ENCODE results near the gene LRRC4B. TPM values are rescaled to one million over a fixed set of nuclear protein-coding genes. Genes with fewer than 3 reads are reported as not detected.

Gene LRRC4B
- total RNA-seq, 1 experiment from 2014 or later: 19.2 TPM

DNA sequence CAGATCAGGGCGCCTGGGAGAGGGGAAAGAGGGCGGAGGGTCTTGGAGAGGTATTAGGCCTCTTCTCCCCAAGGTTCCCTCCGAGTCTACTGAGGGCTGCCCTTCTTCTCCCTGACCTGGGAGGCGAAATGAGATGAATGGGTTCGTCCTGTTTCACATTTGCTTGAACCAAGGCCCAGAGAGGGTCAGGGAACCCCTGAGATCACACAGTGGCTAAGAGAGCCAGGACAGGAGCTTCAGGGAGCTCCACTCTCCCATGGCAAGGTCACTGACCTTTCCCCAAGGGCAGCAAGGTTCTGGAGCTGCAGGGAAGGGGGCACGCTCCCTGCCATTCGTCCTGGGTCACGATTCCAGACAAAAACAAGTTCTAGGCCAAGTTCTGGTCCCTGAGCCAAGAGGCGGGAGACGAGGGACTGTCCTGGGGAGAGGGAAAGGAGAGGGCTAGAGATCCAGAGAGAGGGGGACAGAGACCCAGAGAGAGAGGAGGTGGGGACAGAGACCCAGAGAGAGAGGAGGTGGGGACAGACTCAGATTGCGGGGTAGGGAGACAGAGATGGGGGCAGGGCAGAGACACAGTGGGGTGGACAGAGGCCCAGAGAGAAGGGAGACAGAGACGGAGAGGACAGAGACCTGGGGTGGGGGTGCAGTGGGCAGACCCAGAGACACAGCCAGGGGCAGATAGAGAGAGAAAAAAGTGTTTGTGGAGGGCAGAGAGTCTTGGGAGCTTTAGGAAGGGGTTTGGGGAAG, 55.1 kb downstream of the LRRC4B start:
- in situ Hi-C loops (cut with HindIII; ENCODE audit: low sequenced_read_pairs): no loop called here
- DNase-seq (ENCODE audit: low spot score): no peak

DNA sequence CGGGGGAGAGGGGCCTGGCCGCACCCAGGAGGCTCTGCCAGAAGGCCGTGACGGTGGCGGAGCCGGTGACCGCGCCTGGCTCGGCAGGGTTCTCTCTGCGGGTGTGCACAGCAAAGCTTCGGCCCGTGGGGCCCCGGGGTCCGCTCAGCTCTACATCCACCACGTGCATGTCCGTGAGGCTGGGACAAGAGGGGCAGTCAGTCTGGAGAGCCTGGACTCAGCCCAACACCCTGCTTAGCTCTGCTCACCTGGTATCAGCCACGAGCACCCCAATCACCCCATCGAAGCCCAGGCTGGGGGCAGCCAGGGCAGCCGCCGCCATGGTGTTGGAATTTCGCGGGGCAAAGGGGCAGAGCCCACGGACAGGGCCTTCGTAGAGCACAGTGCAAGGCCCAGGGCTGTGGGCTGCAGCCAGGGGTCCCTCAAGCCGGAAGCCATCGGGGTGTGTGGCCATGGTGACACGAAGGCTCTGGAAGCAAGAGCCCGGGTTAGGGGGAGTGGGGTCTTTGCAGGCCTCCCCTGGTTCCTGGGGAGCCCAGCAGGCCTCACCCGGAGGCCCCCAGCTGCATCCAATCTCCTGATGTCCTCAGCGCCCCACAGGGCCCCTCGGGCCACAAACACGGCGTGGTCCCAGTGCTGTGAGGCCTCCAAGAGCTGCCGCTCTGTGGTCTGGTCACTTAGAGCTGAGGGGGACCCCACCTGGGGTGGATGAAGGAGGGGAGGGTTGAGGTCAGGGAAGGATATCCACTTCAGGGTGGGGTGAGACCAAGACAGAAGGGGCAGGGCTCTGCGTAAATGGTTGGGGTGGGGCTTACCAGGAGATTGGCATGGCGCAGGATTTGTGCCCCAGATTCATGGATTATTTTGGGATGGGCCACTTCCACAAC, 55.9 kb downstream of the LRRC4B start:
- in situ Hi-C loops (cut with HindIII; ENCODE audit: low sequenced_read_pairs): no loop called here

DNA sequence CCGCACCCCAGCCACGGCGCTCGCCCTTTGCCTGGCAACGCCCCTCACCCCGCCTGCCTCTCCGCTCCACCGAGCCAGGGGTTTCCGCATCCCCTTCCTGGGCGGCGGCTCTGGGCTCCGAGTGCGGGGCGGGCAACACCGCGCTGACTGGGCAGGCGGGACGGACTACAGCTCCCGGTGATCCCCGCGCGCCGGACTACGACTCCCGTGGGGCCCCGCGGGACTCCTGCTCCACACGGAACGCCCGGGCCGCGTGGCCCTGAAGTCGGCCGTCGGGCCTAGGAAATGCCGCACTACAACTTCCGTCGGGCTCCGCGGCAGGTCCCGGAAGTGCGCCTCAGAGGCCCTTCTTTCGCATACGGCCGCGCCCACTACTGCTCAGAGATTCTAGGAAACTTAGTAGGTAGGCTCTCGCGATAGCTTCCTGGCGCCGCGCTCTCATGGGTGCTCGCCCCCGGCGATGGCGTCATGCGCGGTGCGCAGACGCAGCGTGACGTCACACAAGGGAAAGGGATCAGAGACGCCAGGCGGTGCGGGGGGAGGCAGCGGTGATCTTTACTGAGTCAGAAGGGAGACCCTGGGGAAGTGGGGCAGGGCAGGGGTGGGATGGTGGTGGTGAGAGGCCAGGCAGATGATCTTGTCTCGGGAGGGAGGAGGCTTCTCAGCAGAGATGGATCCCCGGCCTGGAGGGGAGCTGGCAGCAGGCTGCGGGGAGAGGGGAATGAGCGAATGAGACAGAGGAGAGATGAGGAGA, 57.0 kb downstream of the LRRC4B start, which contains the start of gene JOSD2:
Gene JOSD2 (minus strand): TSS at position 123 of the 754 bp plus-strand sequence. CDS start 760 bp downstream, outside the sequence.
- peak; percentile 99 for DNase-seq (ENCODE audit: low spot score)
- in situ Hi-C loops (cut with HindIII; ENCODE audit: low sequenced_read_pairs): no loop called here

More for the DNA sequence above, 55.9 kb downstream of the LRRC4B start:
- DNase-seq (ENCODE audit: low spot score): peak; percentile 63

DNA sequence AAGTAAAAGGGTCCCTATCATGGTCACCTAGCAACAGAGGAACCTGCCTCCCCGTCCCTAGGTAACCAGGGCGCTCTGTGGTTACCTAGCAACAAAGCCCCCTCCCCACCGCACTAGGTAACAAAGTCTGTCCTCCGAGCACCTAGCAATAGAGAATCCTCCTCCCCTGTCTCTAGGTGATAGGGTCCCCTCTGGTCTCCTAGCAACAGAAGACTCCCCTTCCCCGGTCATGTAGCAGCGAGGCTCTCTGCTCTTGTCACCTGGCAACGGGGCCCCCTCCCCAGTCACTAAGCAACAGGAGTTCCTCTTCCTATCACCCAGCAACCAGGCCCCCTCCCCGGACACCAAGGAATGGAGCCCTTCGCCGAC, 57.6 kb downstream of the LRRC4B start:
- no peak for DNase-seq (ENCODE audit: low spot score)
- in situ Hi-C loops (cut with HindIII; ENCODE audit: low sequenced_read_pairs): no loop called here

DNA sequence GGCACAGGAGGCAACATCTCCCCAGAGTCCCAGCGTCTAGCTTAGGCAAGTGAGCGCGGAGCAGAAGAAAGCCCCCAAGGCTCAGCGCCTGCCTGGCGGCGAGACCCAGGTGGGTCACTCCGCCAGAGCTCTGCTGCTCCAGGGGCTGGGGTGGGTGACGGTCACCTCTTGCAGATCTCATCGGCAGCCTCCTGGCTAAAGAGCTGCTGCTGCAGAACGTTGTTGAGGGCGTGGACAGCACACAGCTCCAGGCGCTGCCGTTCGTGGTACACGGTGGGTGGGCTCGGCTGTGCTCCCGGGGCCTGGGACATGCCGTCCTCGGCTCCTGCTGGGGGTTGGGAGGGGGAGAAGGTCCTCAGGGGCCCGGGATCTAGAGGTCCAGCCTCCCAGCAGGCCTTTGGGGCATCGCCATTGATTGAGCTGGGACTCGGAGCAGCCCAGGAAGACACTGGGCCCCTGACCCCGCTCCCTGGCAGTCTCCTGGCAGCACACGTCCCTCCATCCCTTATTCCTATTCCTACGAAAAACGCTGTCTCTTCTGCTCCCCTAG, 58.0 kb downstream of the LRRC4B start:
- in situ Hi-C loops (cut with HindIII; ENCODE audit: low sequenced_read_pairs): no loop called here
- DNase-seq (ENCODE audit: low spot score): no peak

DNA sequence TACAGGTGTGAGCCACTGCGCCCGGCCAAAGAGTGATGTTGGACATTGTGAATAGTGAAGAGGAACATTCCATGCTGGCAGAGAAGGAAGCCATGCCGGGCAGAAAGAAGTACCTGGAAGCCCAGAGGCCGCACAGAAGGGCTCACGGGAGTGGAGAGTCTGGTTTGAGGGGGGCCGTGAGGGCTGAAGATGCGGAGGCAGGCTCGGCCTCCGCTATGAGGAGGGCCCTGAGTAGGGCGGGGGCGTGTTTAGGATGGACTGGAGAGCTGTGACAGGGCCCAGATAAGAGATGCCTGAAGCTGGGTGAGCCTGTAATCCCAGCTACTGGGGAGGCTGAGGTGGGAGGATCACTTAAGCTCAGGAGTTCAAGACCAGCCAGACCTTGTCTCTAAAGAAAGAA, 58.9 kb downstream of the LRRC4B start:
- in situ Hi-C loops (cut with HindIII; ENCODE audit: low sequenced_read_pairs): no loop called here
- no peak for DNase-seq (ENCODE audit: low spot score)

DNA sequence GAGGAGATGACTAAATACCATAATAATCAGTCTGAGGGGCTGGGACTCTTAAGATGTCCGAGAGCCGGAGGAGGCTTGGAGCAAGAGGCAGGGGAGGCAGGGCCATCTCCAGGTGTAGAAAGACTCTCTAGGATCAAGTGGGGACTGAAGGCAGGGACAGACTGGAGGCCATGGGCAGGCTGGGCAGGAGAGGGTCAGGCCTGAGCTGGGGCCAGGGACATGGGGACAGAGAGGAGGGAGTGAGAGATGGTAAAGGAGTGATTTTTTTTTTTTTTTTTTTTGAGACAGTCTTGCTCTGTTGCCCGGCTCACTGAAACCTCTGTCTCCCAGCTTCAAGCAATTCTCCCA, 59.4 kb downstream of the LRRC4B start:
- DNase-seq (ENCODE audit: low spot score): no peak
- in situ Hi-C loops (cut with HindIII; ENCODE audit: low sequenced_read_pairs): no loop called here

DNA sequence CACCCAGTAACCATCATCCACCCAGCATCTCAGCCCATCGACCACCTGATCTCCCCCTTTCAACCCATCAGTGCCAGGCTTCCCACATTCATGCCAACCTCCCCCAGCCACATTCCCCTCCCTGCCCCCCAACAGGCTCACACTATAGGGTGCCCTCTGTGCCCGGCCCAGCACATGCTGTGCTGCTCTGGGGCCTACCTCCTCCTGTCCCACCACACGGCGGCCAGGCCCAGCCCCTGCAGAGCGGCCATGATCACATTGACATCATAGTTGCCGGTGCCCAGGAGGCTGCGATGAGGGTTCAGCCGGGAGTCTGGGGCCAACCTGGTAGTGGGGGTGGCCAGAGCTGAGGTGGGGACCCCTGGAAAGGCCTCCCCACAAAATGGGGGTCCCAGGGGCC, 60.9 kb downstream of the LRRC4B start:
- no peak for DNase-seq (ENCODE audit: low spot score)
- in situ Hi-C loops (cut with HindIII; ENCODE audit: low sequenced_read_pairs): no loop called here

DNA sequence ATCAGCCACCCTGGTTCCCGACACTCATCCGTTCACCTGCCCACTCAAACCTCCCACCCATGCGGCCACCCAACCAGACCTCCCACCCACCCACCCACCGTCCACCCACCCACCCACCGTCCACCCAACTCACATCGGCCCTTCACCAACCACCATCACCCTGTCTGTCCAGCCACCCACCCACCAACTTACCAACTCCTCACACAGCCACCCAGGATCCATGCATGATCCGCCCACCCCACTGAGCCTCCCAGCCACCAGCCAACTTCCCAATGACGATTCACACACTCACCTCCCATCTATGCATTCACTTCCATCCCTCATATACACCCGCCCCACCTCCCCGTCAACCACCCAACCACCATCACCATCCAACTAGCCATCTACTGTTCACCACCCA, 61.5 kb downstream of the LRRC4B start:
- no peak for DNase-seq (ENCODE audit: low spot score)
- in situ Hi-C loops (cut with HindIII; ENCODE audit: low sequenced_read_pairs): no loop called here

DNA sequence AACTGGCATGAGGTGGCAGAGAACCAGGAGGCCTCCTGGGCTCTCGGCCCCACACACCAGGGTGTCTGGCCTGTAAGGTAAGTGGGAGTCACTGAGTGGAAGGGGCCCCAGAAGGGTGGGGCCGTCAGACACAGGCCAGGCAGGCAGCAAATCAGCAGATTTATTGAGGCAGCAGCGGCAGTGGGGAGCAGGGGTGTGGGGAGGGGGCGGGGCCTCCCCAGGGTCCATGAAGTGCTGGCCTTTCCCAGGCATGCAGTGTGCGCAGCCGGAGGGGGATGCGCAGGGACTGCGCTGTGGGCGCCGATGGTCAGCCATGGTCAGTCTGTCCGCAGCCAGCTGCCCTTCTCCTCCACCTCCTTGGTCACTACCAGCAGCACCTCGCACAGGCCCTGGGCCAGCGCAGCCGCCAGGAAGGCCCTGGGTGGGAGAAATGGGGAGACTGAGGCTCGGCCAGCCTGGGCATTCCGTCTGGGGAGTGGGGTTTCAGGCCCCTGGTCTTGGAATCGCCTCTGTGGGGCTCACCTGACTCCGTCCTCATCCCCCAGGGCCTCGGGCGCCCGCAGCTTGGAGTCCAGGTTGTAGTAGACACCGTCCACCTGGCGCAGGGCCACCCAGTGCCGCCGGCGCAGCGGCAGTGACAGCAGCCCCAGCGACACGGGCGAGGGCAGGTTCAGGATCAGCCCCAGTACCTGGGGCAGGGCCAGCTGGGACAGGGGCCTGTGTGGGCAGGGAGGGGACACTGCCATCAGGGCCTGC, 62.2 kb downstream of the LRRC4B start:
- in situ Hi-C loops (cut with HindIII; ENCODE audit: low sequenced_read_pairs): no loop called here
- DNase-seq (ENCODE audit: low spot score): no peak

DNA sequence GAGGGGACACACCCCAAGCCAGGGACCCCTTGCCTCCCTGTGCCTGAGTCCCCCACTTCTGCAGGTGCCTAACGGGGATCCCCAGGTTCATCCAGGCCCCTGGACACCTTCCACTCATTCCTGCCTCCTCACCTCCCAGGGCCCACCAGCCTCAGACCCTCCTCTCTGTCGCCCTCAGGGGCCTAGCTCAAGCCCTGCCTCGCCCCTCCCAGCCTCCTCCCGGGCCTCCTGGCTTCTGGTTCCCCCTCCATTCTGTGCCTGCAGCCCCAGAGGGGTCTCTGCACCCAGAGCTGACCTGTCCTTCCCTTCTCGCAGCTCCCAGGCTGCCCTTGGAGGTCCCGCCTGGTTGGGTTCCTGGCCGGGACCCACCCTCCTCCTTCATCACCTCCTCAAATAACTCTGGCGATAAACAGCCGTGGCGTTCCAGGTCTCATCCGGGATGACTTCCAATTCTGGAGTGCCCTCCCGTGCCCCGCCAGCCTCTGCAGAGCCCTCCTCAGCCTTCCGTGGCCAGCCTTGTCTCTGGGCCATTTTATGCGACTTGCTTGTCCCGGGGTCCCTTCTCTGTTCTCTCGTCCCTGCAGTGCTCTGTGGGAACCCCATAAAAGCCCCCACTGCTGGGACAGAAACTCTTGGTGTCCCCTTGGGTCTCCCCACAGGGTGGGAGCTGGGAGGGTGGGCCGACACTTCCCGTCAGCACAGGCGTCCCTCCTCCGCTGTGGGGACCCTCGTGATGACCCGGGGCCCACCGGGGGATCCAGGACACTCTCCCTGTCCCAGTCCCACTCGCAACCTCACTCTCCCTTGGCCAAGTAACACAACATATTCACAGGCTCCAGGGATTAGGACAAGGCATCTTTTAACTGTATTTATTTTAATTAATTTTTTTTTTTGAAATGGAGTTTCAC, 66.4 kb downstream of the LRRC4B start:
- DNase-seq (ENCODE audit: low spot score): no peak
- in situ Hi-C loops (cut with HindIII; ENCODE audit: low sequenced_read_pairs): no loop called here

DNA sequence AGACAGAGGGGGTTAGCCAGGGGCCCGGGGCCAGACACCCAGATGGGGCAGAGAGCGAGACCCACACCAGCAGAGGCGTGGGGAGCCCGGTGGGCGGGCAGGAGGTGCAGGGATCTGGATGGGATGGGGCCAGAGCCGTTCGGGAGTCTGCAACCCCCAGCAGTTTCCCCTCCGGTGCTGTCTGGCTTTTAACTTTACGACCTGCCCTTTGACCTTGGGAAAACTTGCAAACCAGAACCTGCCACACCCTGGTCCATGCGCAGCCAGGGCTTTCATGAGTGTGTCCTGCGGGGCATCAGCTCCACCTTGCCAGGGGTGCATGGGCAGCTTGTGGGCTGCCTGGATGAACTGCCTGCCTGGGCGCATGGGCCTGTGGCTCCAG, 67.1 kb downstream of the LRRC4B start:
- DNase-seq (ENCODE audit: low spot score): no peak
- in situ Hi-C loops (cut with HindIII; ENCODE audit: low sequenced_read_pairs): no loop called here

DNA sequence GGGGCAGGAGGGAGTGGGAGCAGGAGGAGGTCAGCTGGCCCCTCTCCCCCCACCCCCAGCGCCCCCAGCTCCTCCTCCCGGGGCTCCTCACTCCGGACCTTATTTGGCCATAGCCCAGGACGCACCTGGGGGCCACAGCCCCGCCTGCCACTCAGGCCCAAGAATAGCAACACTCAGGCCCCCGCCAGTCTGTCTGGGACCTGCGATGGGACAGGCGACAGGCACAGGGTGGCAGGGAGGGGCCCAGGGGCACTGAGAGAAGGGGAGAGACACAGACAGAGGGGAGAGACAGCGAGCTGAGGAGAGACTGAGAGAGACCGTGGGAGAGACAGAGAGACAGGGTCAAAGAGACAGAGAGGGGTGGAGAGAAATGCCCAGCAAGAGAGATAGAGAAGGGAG, 67.5 kb downstream of the LRRC4B start:
- in situ Hi-C loops (cut with HindIII; ENCODE audit: low sequenced_read_pairs): no loop called here
- DNase-seq (ENCODE audit: low spot score): no peak

DNA sequence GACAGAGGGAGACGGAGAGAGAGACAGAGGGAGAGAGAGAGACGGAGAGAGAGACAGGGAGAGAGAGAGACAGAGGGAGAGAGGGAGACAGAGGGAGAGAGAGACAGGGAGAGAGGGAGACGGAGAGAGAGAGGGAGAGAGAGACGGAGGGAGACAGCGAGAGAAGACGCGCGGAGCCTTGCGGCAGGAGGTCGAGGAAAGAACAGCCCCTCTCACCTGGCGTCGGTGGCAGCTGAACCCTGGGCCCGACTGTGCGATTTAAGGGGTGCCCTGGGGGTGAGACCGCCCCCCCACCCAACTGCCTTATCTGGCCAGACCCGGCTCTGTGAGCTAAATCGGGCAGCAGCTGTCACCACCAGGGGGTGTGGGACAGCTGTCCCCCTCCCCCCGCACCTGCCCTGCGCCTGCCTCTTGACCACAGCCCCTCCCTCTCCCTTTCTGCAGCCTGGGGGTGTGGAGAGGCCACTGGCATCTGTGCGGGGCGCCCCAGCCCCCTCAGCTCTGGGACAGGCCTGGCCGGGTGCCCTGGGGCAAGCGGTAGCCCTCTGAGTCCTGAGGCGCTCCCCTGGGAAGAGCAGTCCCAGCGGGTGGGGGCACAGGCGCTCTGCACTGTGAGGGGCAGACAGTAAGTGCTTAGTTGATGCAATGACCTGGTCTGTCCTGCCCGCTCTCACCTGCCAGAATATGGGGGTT, 68.0 kb downstream of the LRRC4B start:
- in situ Hi-C loops (cut with HindIII; ENCODE audit: low sequenced_read_pairs): no loop called here
- no peak for DNase-seq (ENCODE audit: low spot score)

DNA sequence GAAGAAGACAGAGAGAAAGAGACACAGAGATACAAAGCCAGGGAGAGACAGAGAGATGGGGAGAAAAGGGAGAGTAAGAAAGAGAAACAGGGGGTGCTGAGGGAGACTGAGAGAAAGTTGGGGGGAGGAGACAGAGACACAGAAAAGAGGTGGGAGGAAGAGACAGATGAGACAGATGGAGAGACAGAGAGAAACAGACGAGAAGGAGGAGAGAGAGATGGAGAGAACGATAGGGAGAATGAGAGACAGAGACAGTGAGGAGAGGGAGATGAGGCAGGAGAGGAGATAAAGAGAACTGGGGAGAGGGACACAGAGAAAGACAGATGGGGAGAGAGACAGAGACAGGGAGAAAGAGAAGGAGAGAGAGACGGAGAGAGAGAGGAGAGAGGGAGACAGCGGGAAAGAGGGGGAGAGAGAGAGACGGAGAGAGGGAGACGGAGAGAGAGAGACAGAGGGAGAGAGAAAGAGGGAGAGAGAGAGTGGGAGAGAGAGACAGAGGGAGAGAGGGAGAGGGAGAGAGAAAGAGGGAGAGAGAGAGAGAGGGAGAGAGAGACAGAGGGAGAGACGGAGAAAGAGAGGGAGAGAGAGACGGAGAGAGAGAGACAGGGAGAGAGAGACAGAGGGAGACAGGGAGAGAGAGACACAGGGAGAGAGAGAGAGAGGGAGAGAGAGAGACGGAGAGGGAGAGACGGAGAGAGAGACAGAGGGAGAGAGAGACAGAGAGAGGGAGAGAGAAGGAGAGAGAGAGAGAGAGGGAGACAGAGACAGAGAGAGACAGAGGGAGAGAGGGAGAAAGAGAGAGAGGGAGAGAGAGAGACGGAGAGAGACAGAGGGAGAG, 69.8 kb downstream of the LRRC4B start:
- in situ Hi-C loops (cut with HindIII; ENCODE audit: low sequenced_read_pairs): no loop called here
- DNase-seq (ENCODE audit: low spot score): no peak

DNA sequence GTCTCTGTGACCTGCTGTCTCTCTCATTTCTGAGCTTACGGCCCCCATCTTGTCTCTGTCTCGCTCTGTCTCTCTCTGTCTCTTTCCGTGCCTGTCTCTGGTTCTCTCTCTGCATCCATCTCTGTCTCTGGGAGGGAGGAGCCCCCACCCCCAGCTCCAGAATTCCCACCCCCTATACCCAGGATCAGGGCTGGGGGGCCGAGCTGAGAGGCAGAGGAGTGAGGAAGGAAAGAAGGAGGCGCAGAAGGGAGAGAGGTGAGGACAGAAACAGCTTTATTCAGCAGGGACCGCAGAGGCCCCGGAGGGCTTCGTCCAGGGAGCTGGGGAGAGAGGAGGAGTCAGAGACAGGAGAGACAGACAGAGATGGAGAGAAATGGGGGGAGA, 71.2 kb downstream of the LRRC4B start:
- in situ Hi-C loops (cut with HindIII; ENCODE audit: low sequenced_read_pairs): no loop called here

More for the DNA sequence above, 71.2 kb downstream of the LRRC4B start:
- no peak for DNase-seq (ENCODE audit: low spot score)

All from G401 (cell line).